Activated CD8-positive, alpha-beta T cell treated with anti-CD3 and anti-CD28 coated beads, Interleukin-2, amount 10 ng/mL, durations not matched to agents 7 days and 5 days (primary cell): ENCODE measurements around the gene KSR1. TPM values are rescaled to one million over a fixed set of nuclear protein-coding genes. Genes with fewer than 3 reads are reported as not detected.
A peak's percentile ranks its signal among the peaks of the same experiment; 100 is the strongest.

ENCODE experiments used
- ATAC-seq: fragments of 150-1000 bp; cut with Tn5 transposase; one replicate; pipeline ENCODE4 v1.10.0; 2021; ENCODE audit warnings: moderate library complexity
- CTCF ChIA-PET: fragments of 350-600 bp; sonication (Branson Sonifier 250); formaldehyde crosslinking; loops from one replicate; lab custom pipeline; 2021; ENCODE audit warnings: antibody characterized with exemption; lab: Charles Lee
- POLR2A ChIA-PET: fragments of 350-600 bp; sonication (Branson Sonifier 250); formaldehyde crosslinking; loops from one replicate; lab custom pipeline; 2021; ENCODE audit warnings: antibody characterized with exemption; lab: Charles Lee
- DNase-seq: peaks from one replicate; pipeline ENCODE4 v3.0.0-alpha.2; 2020
- H3K27ac Mint-ChIP-seq: one replicate; pipeline ENCODE4 v1.8.0; 2021; ENCODE audit warnings: mild to moderate bottlenecking, mixed read lengths
- H3K27me3 Mint-ChIP-seq: one replicate; pipeline ENCODE4 v1.8.0; 2021; ENCODE audit warnings: low read depth, mixed read lengths
- H3K36me3 Mint-ChIP-seq: one replicate; pipeline ENCODE4 v1.8.0; 2021; ENCODE audit warnings: low read depth, mixed read lengths
- H3K4me1 Mint-ChIP-seq: one replicate; pipeline ENCODE4 v1.8.0; 2021; ENCODE audit warnings: low read depth, mixed read lengths
- H3K4me3 Mint-ChIP-seq: one replicate; pipeline ENCODE4 v1.8.0; 2021; ENCODE audit warnings: mild to moderate bottlenecking, mixed read lengths
- H3K9me3 Mint-ChIP-seq: one replicate; pipeline ENCODE4 v1.8.0; 2022; ENCODE audit warnings: mixed read lengths; ENCODE audit not compliant: insufficient read depth
- total RNA-seq, 2 experiments: library from RNA; stranded (reverse); gene quantifications; one replicate each; pipeline ENCODE4 v1.2.3, GENCODE V29; 2021

KSR1 gene
- total RNA-seq, 2 experiments from 2014 or later = 45.3 to 45.8 TPM

DNA sequence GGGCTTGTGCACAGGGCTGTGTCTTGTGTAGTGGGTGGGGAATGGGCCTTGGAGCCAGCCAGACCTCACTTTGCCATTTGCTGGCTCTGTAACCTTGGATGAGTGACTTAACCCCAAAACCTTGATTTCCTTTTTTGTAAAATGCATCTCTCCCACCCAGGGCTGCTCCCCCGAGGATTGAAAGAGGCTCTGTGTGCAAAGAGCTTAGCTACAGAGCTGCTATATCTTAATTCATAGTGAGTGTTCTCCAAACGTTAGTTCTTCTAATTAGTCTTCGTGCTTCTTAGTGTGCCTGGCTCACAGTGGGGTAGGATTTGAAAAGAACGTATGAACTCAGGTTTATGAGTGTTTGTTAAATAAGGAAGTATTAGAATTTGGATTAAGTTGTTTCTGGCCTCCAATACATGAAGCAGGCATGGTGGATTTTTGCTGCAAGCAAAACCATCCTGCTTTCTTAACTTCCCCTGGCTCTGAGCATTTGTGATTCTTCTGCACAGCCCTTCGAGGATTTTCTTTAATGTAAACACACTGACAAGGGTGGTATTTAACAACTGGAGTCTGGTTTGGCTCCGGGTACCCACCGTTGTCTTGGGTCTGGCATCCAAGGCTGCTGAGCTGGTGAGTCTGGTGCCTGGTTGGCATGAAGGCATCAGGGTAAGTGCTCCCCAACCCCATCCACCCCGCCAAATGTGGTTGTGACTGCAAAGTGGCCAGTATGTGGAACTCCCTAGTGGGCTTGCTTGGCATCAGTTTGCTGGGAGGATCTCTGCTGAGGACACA lies 29.7 kb downstream of the KSR1 start:
- POLR2A ChIA-PET = no interaction called here
- ATAC-seq (no peak), DNase-seq (no peak)
- Mint-ChIP-seq H3K27me3 (no peaks in the 10 kb centered on the region), H3K4me1 (peaks cover 47% of the 10 kb centered on the region), H3K27ac (no peak overlapping the region), H3K36me3 (peaks cover 35% of the 10 kb centered on the region), H3K9me3 (no peaks in the 10 kb centered on the region), H3K4me3 (no peak overlapping the region)
- CTCF ChIA-PET = no interaction called here

DNA sequence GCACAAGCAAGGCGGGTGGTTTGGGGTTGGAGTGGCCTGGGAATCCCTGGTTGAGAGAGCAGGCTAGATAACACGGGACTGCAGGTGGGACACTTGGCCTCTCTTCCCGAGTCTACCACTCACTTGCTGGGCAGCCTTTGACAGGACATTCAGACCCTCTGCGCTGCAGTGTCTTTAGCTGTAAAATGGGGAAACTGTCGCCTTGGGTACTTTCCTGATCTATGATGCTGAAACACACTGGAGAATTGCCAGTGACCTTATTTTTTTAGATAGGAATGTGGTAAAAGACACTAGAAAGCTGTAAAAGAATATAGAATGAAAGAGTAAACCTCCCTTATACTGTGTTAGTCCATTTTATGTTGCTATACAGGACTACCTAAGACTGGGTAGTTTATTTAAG lies 30.5 kb downstream of the KSR1 start:
- no peak overlapping the region for H3K4me3 Mint-ChIP-seq
- no peak overlapping the region for H3K27ac Mint-ChIP-seq
- peaks cover 45% of the 10 kb centered on the region for H3K4me1 Mint-ChIP-seq
- ATAC-seq = no peak
- H3K9me3 Mint-ChIP-seq = no peaks in the 10 kb centered on the region
- CTCF ChIA-PET = no interaction called here
- DNase-seq = no peak
- POLR2A ChIA-PET = no interaction called here
- H3K36me3 Mint-ChIP-seq = peaks cover 33% of the 10 kb centered on the region
- no peaks in the 10 kb centered on the region for H3K27me3 Mint-ChIP-seq

DNA sequence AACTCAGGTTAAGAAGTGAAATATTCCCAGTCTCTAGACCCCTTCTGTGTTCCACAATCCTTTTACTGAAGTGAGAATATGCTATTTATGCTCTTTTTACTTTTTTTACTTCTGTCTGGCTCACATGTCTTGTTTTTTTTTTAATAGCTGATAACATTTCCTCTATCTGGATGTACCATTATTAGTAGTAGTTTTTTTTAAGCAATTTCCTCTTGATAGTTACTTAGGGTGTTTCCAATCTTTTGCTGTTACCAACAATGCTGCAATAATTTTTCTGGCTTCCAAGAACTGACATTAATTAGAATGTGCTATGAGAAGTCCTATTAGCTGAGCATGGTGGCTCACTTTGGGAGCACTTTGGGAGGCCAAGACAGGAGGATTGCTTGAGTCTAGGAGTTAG lies 32.0 kb downstream of the KSR1 start:
- ChIA-PET CTCF (no interaction called here), POLR2A (no interaction called here)
- Mint-ChIP-seq H3K4me3 (no peak overlapping the region), H3K27ac (no peak overlapping the region), H3K27me3 (no peaks in the 10 kb centered on the region), H3K4me1 (peaks cover 32% of the 10 kb centered on the region), H3K36me3 (peaks cover 29% of the 10 kb centered on the region), H3K9me3 (no peaks in the 10 kb centered on the region)
- DNase-seq (no peak), ATAC-seq (no peak)

DNA sequence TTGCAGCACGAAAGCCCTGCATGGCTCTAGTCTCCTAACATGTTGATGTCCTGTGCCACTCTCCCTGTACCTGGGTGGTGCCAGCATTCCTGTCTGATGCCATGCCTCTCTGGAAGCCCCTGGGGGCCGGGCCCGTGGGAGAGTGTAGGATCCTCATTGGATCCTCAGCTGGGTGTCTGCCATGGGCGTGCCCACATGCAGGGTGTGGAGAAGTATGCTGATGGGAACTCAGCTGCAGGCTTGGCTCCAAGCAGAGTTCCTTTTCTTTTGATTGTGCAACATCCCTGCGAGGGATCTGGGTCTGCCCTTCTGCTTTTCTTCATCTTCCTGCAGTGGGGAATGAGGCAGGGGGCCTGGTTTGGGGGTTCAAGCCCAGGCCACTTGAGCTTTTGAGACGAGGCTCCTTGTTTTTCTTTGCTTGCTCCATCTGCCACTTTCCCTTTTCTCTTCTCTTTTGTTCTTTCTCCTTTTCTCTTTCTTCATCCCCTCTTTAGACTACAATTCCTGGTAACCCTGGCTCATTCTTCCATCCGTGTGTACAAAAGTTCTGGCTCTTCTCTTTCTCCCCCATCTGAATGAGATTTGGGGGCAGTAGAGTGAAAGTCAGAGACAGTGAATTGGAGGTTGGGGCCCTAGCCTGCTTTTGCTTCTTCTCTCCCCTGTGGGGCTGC lies 32.9 kb downstream of the KSR1 start:
- H3K4me1 Mint-ChIP-seq = peaks cover 29% of the 10 kb centered on the region
- H3K36me3 Mint-ChIP-seq = peaks cover 23% of the 10 kb centered on the region
- DNase-seq (no peak), ATAC-seq (no peak)
- H3K9me3 Mint-ChIP-seq = no peaks in the 10 kb centered on the region
- no peaks in the 10 kb centered on the region for H3K27me3 Mint-ChIP-seq
- POLR2A ChIA-PET = no interaction called here
- H3K27ac Mint-ChIP-seq = peak overlapping the region; percentile 26
- CTCF ChIA-PET = no interaction called here
- no peak overlapping the region for H3K4me3 Mint-ChIP-seq

DNA sequence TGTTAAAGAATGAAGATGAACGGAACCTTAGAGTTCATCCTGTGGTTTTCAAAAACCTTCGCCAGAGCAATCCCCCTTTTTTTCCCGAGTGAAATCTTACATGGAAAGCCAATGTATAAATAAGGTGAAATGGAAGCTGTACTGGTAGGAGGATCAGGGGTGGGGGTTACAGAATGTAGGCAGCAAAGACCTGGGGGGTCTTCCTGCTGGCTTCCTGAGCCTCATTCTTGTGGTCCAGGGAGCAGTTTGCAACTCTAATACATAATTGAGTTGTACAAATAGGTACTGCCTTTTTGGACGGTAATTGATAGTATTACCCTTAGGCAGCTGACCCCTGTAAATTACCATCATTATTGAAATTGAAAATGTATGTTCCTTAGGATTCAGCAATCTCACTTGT lies 34.1 kb downstream of the KSR1 start:
- CTCF ChIA-PET = no interaction called here
- Mint-ChIP-seq H3K9me3 (no peaks in the 10 kb centered on the region), H3K27ac (no peak overlapping the region), H3K27me3 (no peaks in the 10 kb centered on the region), H3K4me1 (peaks cover 30% of the 10 kb centered on the region), H3K36me3 (peaks cover 19% of the 10 kb centered on the region), H3K4me3 (no peak overlapping the region)
- POLR2A ChIA-PET = no interaction called here
- ATAC-seq = no peak
- DNase-seq = no peak

DNA sequence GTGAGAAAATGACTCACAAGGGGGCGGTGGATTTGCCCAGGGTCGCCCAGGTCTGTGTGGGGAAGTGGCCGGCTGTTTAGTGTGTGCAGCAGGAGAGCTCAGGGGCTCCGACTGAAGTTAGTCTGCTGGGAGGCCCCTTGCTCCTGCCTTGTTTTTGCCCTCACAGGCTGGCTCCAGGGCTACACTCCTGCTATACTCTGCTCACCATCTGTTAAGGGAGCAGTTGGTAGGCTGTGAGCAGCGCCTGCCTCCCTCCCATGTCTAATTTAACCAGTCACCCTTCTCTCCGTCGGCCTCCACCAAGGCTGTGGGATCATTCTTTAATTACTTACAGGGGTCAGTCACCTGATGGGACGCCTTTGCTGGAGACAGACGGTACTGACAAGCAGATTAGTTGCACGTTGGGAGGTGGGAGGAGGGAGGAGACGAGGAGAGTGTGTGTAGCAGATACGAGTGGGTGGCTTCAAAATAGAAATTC lies 35.5 kb downstream of the KSR1 start:
- Mint-ChIP-seq H3K27me3 (no peaks in the 10 kb centered on the region), H3K27ac (no peak overlapping the region), H3K9me3 (no peaks in the 10 kb centered on the region), H3K36me3 (peaks cover 9% of the 10 kb centered on the region), H3K4me1 (peaks cover 27% of the 10 kb centered on the region), H3K4me3 (no peak overlapping the region)
- DNase-seq = no peak
- no peak for ATAC-seq
- ChIA-PET POLR2A (no interaction called here), CTCF (interaction anchor here (0.7 kb wide), 1 partner anchor 78 kb away, joined by 3 read pairs; no protein-coding TSS in a partner anchor)

DNA sequence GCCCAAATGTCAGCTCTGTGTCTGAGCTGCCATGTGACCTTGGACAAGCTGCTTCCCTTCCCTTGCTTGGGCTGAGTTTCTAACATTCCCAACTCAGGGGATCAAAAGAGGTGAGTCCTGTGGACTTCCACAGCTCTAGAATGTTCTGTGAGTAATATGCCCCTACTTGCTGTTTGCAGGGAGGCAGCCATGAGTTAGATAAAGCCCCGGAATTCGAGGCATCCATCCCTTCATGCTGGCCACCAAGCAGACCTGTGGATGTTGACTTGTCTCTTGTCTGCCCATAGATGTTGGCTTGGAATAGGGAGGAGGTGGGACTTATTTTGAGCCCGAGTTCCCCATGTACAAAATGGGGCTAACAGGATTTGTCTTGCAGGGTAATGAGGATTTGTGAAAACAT lies 36.2 kb downstream of the KSR1 start:
- Mint-ChIP-seq H3K4me3 (no peak overlapping the region), H3K4me1 (peaks cover 27% of the 10 kb centered on the region), H3K36me3 (peaks cover 15% of the 10 kb centered on the region), H3K27ac (no peak overlapping the region), H3K9me3 (no peaks in the 10 kb centered on the region), H3K27me3 (no peaks in the 10 kb centered on the region)
- ChIA-PET CTCF (interaction anchor here (0.7 kb wide), 1 partner anchor 110 kb away, joined by 3 read pairs; no protein-coding TSS in a partner anchor), POLR2A (no interaction called here)
- no peak for DNase-seq
- ATAC-seq = no peak

DNA sequence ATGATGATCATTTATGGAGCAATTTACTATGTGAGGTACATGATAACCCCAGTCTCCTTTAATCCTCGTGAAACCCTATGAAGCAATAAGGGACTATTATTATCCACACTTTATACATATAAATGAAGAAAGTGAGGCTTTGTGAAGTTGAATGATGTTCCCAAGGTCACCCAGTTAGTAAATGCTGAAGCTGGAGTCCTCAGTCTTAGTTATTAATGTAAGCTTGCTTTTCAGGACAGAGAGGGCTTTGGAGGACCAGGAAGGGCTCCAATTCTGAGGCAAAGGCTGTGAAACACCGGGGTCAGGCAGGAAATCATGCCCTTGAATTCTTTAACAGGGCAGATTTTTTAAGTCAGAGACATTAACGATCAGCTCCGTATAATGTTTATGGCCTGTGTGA lies 36.8 kb downstream of the KSR1 start:
- ChIA-PET POLR2A (no interaction called here), CTCF (interaction anchor here (1.1 kb wide), 1 partner anchor 161 kb away, joined by 3 read pairs; no protein-coding TSS in a partner anchor)
- Mint-ChIP-seq H3K36me3 (peaks cover 13% of the 10 kb centered on the region), H3K4me1 (peaks cover 26% of the 10 kb centered on the region), H3K27ac (no peak overlapping the region), H3K4me3 (no peak overlapping the region), H3K27me3 (no peaks in the 10 kb centered on the region), H3K9me3 (no peaks in the 10 kb centered on the region)
- ATAC-seq = no peak
- DNase-seq = no peak

DNA sequence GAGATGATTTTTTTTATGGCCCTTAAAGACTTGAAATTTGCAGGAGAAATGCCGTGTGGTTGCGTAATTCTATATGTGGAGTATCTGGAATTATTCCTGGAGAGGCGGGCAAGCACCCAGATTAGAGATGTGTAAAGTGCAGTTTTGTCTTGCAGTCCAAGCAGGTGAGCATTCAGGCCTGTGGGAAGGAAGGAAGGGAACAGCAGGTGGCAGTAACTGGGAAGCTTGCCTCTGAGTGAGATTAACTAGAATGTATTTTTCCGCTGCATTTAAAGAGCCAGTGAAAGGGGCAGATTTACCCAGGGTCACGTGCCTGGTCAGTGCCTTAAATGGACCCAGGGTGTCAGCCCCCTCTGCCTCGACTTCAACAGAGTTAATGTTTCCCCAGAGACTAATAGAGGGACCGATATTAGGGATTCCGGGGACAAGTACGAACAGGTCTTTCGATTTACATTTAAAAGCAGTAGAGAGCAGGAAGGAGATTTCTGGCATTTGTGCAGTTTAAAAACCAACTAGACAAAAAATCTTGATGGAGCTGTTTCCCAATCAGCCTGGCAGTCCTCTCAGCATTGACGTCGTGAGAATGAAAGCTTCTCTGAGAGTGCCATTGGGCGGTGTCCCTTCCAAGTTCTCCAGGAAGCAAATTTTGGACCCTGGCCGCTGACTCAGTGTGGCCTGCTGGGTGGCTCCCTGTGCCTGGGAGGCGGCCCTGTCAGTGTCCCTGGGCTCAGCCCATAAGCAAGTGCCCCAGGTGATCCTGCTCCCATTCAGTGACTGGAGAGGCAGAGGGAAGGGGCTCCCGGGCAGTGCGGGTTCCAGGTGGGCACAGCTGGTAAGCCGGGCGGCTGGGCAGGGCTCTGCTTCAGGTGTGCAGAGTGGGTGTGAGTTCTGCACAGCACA lies 38.2 kb downstream of the KSR1 start:
- Mint-ChIP-seq H3K4me1 (peaks cover 22% of the 10 kb centered on the region), H3K4me3 (no peak overlapping the region), H3K36me3 (peaks cover 19% of the 10 kb centered on the region), H3K9me3 (no peaks in the 10 kb centered on the region), H3K27me3 (no peaks in the 10 kb centered on the region), H3K27ac (no peak overlapping the region)
- ATAC-seq = no peak
- POLR2A ChIA-PET = interaction anchor here (0.6 kb wide), 2 partner anchors 13 to 234 kb away, joined by 3 read pairs; no protein-coding TSS in a partner anchor
- CTCF ChIA-PET = interaction anchor here (1.1 kb wide), 1 partner anchor 160 kb away, joined by 3 read pairs; no protein-coding TSS in a partner anchor
- no peak for DNase-seq

DNA sequence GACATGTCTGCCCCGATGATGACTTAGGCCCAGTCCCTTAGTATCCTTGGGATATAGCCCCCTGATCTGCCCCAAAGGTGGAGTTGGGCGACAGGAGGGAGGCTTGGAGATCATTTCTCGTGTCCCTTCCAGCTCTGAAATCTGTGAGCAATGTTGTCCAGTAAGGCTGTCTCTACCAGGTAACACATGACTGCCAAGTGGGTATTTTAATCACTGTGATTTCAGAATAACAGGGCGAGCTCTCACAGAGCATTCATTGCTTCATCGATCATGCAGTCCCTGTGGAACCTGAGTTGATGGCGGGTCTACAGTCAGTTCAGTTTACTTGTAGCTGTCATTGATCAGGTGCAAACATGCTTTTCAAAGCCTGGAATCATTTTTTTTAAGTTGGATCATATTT lies 39.2 kb downstream of the KSR1 start:
- CTCF ChIA-PET = no interaction called here

DNA sequence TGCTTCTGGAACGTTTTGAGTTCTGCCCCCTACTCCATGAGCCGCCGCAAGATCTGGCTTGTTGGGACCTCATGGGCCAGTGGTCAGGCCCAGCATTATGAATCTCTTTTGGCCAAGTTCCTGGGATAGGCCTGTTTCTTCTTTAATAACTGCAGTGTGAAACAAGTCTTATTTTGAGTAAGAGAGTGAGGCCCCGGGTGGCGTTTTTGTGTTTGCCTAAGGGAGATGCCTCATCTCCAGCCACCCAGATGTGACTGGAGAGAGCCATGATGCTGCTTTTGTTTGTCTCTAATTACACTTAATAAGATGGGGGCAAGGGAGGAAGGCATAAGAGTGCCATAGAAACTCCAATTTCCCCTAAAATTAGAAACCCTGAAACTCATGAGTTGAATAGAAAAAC lies 39.8 kb downstream of the KSR1 start:
- H3K4me3 Mint-ChIP-seq = no peak overlapping the region
- POLR2A ChIA-PET = no interaction called here

More for the DNA sequence above, 39.2 kb downstream of the KSR1 start:
- Mint-ChIP-seq H3K27ac (no peak overlapping the region), H3K9me3 (peaks cover 8% of the 10 kb centered on the region), H3K4me1 (peaks cover 17% of the 10 kb centered on the region), H3K36me3 (peaks cover 29% of the 10 kb centered on the region), H3K27me3 (no peaks in the 10 kb centered on the region), H3K4me3 (no peak overlapping the region)
- ATAC-seq = no peak
- POLR2A ChIA-PET = no interaction called here
- no peak for DNase-seq

More for the DNA sequence above, 39.8 kb downstream of the KSR1 start:
- DNase-seq = no peak
- Mint-ChIP-seq H3K27ac (no peak overlapping the region), H3K4me1 (peaks cover 14% of the 10 kb centered on the region), H3K36me3 (peaks cover 34% of the 10 kb centered on the region), H3K9me3 (peaks cover 12% of the 10 kb centered on the region), H3K27me3 (no peaks in the 10 kb centered on the region)
- no peak for ATAC-seq
- CTCF ChIA-PET = no interaction called here
